ENCODE results near the gene SEC24B. TPM values are rescaled to one million over a fixed set of nuclear protein-coding genes. Genes with fewer than 3 reads are reported as not detected.
"Not testable (repeated sequence)": the region's sequence is repeated elsewhere in the genome, so short reads cannot be mapped to it uniquely, and the experiment has no call there.

The SEC24B gene
- total RNA-seq, 1 donor from 2014 or later: 32.1 TPM

DNA sequence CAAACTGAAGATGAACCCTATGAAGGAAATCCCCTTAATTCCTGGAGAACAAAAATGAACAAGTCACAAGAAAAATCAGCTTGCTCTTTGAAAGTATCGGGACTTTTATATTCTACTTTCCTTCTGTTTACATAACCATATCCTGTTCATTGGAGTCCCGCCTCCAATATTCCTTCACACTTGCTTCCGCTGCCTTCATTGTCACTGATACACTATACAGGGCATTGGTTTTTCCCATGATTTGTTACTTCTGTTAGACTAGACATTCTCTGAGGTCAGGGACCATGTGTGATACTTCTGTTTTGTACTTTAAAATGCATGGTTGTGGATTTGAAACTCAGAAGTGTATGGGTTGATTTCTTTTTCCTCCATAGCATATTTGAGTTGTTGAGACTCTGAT is 145.2 kb downstream of the SEC24B start:
- Histone ChIP-seq H3K27ac (no peak overlapping the region), H3K36me3 (no peaks in the 10 kb centered on the region), H3K9me3 (ENCODE audit: low read depth) (peaks cover 4% of the 10 kb centered on the region), H3K4me3 (no peak overlapping the region), H3K79me2 (ENCODE audit: low read depth) (no peaks in the 10 kb centered on the region), H3K4me1 (no peaks in the 10 kb centered on the region), H3K9ac (no peak overlapping the region), H3K4me2 (no peak overlapping the region), H3F3A (ENCODE audit: low read depth) (no peaks in the 10 kb centered on the region), H4K20me1 (ENCODE audit: low read depth) (no peaks in the 10 kb centered on the region), H3K27me3 (no peaks in the 10 kb centered on the region), H2AFZ (replicated peaks) (no peak overlapping the region)
- TF ChIP-seq EZH2phosphoT487 (IDR thresholded peaks at IDR 0.05) (no peak), EZH2 (IDR thresholded peaks at IDR 0.05) (no peak)
- TF ChIP-seq, protein P1, sequence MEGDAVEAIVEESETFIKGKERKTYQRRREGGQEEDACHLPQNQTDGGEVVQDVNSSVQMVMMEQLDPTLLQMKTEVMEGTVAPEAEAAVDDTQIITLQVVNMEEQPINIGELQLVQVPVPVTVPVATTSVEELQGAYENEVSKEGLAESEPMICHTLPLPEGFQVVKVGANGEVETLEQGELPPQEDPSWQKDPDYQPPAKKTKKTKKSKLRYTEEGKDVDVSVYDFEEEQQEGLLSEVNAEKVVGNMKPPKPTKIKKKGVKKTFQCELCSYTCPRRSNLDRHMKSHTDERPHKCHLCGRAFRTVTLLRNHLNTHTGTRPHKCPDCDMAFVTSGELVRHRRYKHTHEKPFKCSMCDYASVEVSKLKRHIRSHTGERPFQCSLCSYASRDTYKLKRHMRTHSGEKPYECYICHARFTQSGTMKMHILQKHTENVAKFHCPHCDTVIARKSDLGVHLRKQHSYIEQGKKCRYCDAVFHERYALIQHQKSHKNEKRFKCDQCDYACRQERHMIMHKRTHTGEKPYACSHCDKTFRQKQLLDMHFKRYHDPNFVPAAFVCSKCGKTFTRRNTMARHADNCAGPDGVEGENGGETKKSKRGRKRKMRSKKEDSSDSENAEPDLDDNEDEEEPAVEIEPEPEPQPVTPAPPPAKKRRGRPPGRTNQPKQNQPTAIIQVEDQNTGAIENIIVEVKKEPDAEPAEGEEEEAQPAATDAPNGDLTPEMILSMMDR (IDR thresholded peaks at IDR 0.05): no peak
- H3K36me3 Mint-ChIP-seq: peaks cover 5% of the 10 kb centered on the region
- no peak for DNase-seq (ENCODE audit: low spot score)
- no peak overlapping the region for H3K27ac Mint-ChIP-seq
- H3K9me3 Mint-ChIP-seq: peaks cover 19% of the 10 kb centered on the region
- H3K4me1 Mint-ChIP-seq: no peaks in the 10 kb centered on the region
- no peak overlapping the region for H3K4me3 Mint-ChIP-seq
- H3K27me3 Mint-ChIP-seq (ENCODE audit: insufficient read depth, low read depth): no peaks in the 10 kb centered on the region

DNA sequence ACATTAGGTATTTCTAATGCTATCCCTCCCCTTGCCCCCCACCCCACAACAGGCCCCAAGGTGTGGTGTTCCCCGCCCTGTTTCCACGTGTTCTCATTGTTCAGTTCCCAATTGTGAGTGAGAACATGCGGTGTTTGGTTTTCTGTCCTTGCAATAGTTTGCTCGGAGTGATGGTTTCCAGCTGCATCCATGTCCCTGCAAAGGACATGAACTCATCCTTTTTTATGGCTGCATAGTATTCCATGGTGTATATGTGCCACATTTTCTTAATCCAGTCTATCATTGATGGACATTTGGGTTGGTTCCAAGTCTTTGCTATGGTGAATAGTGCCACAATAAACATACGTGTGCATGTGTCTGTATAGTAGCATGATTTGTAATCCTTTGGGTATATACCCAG is 146.4 kb downstream of the SEC24B start:
- not testable (repeated sequence) for H3K27me3 Mint-ChIP-seq (ENCODE audit: insufficient read depth, low read depth); H3K4me1 ChIP-seq; H3K9ac ChIP-seq; H3K36me3 Mint-ChIP-seq; H3K4me3 ChIP-seq; H3K79me2 ChIP-seq (ENCODE audit: low read depth); H3K4me2 ChIP-seq; H3K36me3 ChIP-seq; H3K9me3 ChIP-seq (ENCODE audit: low read depth); H3K4me3 Mint-ChIP-seq; H4K20me1 ChIP-seq (ENCODE audit: low read depth); H2AFZ ChIP-seq (replicated peaks); H3K27ac ChIP-seq; DNase-seq (ENCODE audit: low spot score); H3K27ac Mint-ChIP-seq; H3K27me3 ChIP-seq; H3F3A ChIP-seq (ENCODE audit: low read depth); H3K4me1 Mint-ChIP-seq
- peaks cover 26% of the 10 kb centered on the region for H3K9me3 Mint-ChIP-seq

DNA sequence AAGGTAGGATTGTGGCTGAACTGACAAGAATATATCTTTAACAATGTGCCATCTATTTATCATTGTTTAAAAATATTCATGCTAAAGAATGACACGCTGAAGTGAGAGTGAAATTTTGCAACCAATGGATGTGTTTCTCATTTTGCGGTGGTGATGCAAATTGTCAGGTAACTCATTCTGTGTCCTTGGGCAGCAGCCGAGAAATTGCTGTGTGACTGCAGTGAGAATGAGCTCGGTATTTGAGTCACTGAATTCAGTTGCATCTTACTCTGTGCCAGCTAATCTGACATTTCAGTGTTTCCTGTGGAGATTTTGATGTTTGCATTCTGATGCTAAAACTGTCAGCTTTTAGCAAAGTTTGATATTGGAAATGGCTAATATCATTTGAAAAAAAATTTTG is 154.6 kb downstream of the SEC24B start:
- no peak overlapping the region for H3K27ac ChIP-seq
- Mint-ChIP-seq H3K4me1 (no peaks in the 10 kb centered on the region), H3K27me3 (ENCODE audit: insufficient read depth, low read depth) (no peaks in the 10 kb centered on the region), H3K27ac (no peak overlapping the region), H3K9me3 (peaks cover 21% of the 10 kb centered on the region), H3K36me3 (peaks cover 4% of the 10 kb centered on the region), H3K4me3 (no peak overlapping the region)
- TF ChIP-seq EZH2phosphoT487 (IDR thresholded peaks at IDR 0.05): no peak
- no peak for TF ChIP-seq EZH2 (IDR thresholded peaks at IDR 0.05)
- TF ChIP-seq, protein P1 (IDR thresholded peaks at IDR 0.05): no peak
- no peak overlapping the region for H3K4me2 ChIP-seq
- no peaks in the 10 kb centered on the region for H4K20me1 ChIP-seq (ENCODE audit: low read depth)
- DNase-seq (ENCODE audit: low spot score): no peak
- H3K9ac ChIP-seq: no peak overlapping the region
- no peaks in the 10 kb centered on the region for H3F3A ChIP-seq (ENCODE audit: low read depth)
- no peaks in the 10 kb centered on the region for H3K4me1 ChIP-seq
- no peak overlapping the region for H2AFZ ChIP-seq (replicated peaks)
- no peaks in the 10 kb centered on the region for H3K27me3 ChIP-seq
- H3K79me2 ChIP-seq (ENCODE audit: low read depth): no peaks in the 10 kb centered on the region
- no peaks in the 10 kb centered on the region for H3K36me3 ChIP-seq
- no peak overlapping the region for H3K4me3 ChIP-seq
- H3K9me3 ChIP-seq (ENCODE audit: low read depth): no peaks in the 10 kb centered on the region

DNA sequence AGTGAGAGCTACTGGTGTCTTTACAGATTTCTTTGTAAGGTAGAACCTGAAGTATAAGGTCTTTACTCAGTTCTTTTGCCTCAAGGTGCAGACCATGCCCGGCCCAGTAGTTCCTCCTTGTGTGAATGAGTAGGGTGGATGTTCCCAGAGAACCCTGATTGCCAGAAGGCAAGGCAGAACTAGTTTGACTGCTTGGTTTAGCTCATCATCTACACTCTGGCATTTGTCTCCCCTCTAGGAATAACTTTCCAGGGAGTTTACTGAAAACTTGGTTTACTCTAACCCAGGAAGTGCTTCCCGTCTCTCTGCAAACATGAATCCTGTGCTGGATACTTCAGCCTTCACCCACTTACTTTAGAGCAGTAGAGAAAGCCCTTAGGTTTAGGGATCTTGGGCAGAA is 155.5 kb downstream of the SEC24B start:
- H3K9me3 Mint-ChIP-seq: peaks cover 18% of the 10 kb centered on the region
- TF ChIP-seq EZH2phosphoT487 (IDR thresholded peaks at IDR 0.05) (no peak), EZH2 (IDR thresholded peaks at IDR 0.05) (no peak)
- TF ChIP-seq, protein P1 (IDR thresholded peaks at IDR 0.05): no peak
- H3K4me2 ChIP-seq: no peak overlapping the region

More for the DNA sequence above, 155.5 kb downstream of the SEC24B start:
- Mint-ChIP-seq H3K4me1 (no peaks in the 10 kb centered on the region), H3K4me3 (no peak overlapping the region), H3K36me3 (peaks cover 3% of the 10 kb centered on the region), H3K27me3 (ENCODE audit: insufficient read depth, low read depth) (no peaks in the 10 kb centered on the region), H3K27ac (no peak overlapping the region)
- no peaks in the 10 kb centered on the region for H3K36me3 ChIP-seq
- no peak overlapping the region for H2AFZ ChIP-seq (replicated peaks)
- no peak overlapping the region for H3K4me3 ChIP-seq
- H3K27me3 ChIP-seq: no peaks in the 10 kb centered on the region
- H3K9me3 ChIP-seq (ENCODE audit: low read depth): no peaks in the 10 kb centered on the region
- H3K27ac ChIP-seq: no peak overlapping the region
- DNase-seq (ENCODE audit: low spot score): no peak
- no peaks in the 10 kb centered on the region for H3K79me2 ChIP-seq (ENCODE audit: low read depth)
- H3F3A ChIP-seq (ENCODE audit: low read depth): no peaks in the 10 kb centered on the region
- H4K20me1 ChIP-seq (ENCODE audit: low read depth): no peaks in the 10 kb centered on the region
- H3K9ac ChIP-seq: no peak overlapping the region
- no peaks in the 10 kb centered on the region for H3K4me1 ChIP-seq
